ELF-1 (cell line): ENCODE results near the gene OR51B2.
A peak's percentile ranks its signal among the peaks of the same experiment; 100 is the strongest.
"Not testable (repeated sequence)": the region's sequence is repeated elsewhere in the genome, so short reads cannot be mapped to it uniquely, and the experiment has no call there.

ENCODE experiments used
- DNase-seq: peaks from one replicate; pipeline ENCODE4 v3.0.0-alpha.2; 2016; ENCODE audit warnings: low read depth, low spot score

Gene OR51B2

DNA sequence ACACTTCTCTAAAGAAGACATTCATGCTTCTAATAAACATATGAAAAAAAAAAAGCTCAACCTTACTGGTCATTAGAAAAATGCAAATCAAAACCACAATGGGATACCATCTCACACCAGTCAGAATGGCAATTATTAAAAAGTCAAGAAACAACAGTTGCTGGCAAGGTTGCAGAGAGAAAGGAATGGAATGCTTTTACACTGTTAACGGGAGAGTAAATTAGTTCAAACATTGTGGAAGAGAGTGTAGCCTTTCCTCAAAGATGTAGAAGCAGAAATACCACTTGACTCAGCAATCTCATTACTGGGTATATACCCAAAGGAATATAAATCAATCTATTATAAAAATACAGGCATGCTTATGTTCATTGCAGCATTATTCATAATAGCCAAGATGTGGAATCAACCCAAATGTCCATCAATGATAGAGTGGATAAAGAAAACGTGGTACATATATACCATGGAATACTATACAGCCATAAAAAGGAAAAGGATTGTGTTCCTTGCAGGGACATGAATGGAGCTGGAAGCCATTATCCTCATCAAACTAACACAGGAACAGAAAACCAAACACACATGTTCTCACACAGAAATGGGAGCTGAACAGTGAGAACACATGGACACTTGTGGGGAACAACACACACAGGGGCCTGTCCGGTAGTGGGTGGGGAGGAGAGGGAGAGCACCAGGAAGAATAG is 10.6 kb downstream of the OR51B2 start:
- DNase-seq = not testable (repeated sequence)

DNA sequence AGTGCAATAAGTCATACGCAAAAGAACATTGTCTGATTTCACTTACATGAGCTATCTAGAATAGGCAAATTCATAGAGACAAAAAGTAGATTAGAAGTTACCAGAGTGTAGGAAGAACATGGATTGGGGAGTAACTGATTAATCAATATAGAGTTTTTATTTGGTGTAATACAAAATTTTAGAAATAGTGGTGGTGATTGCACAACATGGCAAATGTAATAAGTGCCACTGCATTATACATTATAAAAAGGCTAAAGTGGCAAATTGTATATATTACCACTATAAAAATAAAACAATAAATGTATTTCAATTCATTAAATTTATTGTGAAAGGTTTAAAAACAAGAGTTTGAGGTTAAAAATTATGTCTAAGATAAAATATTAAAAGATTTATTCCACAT is 13.7 kb downstream of the OR51B2 start:
- no peak for DNase-seq

DNA sequence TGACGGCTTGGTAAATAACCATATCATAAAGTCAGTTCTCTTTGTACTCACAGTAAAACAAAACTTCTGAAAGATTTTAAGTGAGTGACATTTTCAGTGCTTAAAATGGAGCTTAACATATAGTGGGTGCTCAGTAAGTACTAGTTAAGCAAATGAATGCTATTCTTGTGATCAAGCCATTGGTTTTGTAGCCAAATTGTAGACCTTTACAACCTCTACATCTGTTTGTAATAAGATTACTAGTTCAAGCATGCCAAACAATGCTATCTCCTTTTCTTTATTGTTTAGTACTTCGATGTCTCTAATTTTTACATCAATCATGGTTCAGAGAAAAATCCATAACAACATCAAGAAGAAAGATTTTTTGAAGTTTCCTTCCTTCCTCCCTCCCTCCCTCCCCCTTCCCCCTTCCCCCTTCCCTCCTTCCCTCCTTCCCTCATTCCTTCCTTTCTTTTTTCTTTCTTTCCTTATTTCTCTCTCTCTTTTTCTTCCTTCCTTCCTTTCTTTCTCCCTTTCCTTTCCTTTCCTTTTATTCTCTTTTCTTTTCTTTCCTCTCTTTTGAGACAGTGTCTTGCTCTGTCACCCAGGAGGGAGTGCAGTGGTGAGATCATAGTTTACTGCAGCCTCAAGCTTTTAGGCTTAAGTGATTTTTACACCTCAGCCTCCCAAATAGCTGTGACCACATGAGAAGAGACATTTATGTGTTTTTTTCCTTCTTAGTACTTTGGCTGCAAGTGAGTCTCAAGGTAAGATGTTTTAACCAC is 16.7 kb downstream of the OR51B2 start:
- no peak for DNase-seq

DNA sequence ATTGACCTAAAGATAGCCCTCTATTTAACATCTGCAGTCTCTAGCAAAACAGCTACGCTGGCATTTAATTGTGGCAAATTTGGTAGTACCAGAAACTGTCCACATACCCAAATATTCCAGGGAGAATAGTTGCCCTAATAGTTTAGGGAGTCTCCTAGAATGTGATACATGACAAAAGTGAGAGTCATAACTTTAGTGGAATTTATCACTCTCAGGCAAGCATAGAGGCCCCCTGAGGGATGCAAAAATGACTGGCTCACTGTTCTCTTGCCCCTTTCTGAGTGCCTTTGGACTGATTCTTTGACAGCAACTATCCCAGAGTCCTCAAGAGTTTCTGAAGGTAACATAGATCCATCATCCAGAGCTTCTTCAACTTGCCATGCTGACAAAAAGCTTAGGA is 20.1 kb downstream of the OR51B2 start:
- no peak for DNase-seq

DNA sequence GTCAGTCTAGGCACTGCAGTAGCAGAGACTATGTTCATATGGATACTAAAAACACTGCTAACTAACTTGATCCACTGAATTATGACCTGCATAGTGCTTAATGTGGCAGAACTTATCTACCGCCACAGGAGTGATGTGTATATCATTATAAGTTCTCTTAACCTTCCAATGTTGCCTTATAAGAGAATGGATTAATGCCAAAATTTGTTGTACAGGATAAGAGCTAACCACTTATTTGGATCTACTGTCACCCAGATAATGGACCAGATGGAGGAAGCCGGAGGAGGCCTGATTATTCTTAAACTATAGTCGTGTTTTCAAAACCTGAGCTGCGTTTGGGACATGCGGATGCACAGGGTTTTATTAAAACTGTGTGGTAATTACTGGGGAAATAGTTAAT is 20.5 kb downstream of the OR51B2 start:
- DNase-seq = no peak

DNA sequence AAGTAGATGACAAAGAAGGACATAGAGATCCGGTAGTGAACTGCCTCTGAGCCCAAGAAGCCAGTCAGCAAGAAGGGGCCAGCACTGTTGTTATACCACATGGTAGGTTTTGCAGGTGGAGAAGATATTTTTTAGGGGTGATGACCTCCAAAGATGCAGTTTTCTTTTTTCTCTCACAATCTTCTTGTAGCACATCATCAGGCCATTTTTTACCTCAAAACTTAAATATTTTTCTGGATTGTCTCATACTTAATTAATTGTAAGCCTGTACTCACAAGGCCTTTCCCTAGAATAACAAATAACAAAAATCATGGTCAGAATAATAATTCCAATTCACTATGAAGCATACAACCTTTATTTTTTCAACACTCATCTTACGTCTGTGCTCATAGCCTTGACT is 22.3 kb downstream of the OR51B2 start, which contains the start of gene OR51B4:
Gene OR51B4, minus strand, starts transcription at position 101 of the 400 bp plus-strand sequence. Its CDS starts 0 bp downstream, at position 101.
- DNase-seq = no peak

DNA sequence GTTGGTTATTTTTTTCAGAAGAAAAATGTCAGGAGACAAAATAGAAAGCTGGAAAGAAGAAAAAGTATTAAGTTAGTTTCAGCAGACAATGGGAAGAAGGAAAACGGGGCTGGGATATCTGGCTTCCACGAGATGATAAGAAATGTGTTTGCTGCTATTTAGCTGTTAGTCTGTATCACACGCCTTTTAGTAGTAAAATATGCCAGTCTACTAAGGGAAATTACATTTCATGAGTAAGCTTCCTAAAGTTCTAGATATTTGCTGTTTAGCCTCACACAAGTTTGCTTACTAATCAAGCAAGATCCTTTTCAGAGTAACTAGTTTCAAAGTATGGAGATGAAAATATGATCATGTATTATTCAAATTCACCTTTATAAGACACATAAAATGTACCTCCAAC is 23.8 kb downstream of the OR51B2 start:
- no peak for DNase-seq

DNA sequence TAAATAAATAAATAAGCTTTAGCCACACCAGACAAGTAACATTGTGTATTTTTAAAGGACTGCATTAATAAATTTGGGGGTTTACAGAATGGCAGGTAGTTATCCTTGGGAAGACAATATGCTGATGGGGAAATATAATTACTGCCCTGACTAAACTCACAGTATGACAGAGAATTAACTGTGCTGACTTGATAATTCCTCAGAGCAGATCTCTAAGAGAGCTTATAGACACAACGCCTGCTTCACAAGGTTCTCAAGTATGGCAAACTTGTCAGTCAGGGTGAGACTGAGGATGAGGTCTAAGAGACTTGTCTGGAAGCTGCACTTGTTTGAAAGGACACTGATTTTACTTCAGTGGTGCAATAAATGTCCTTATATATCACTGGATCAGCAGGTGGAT is 25.6 kb downstream of the OR51B2 start:
- DNase-seq = no peak

DNA sequence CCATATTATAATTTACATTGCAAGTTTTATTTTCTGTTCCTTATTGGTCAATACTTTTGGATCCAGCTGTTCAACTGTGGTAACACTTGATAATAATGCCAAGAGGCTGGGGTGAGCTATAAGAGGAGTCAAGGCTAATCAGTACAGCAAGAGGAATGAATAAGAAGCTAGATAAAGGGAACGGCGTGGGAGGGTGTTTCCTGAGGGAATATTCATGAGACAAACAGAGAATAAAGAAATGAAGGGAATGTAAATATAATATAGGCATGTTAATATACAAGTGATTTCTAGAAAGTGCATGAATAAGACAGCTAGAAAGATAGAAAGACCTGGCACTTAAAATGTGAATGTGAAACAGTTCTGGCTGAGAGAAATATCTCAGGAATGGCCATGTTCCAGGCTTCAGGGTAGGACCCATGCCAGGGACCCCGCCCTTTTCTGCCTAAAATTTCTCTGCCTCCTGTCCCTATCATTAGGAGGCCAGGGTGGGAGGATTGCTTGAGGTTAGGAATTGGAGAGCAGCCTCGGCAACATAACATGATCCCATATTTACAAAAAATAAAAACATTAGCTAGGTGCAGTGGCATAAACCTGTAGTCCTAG is 26.3 kb downstream of the OR51B2 start:
- no peak for DNase-seq

DNA sequence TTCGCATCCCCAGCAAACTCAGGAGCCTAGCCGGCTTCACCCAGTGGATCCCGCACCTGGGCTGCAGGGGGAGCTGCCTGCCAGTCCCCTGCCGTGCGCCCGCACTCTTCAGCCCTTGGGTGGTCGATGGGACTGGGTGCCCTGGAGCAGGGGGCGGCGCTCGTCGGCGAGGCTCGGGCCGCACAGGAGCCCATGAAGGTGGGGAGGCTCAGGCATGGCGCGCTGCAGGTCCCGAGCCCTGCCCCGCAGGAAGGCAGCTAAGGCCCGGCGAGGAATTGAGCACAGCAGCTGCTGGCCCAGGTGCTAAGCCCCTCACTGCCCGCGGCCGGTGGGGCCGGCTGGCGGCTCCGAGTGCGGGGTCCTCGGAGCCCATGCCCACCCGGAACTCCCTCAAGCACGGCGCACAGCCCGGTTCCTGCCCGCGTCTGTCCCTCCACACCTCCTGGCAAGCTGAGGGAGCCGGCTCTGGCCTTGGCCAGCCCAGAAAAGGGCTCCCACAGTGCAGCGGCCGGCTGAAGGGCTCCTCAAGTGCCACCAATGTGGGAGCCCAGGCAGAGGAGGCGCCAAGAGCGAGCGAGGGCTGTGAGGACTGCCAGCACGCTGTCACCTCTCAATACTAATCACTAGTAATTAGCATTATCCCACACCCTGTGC is 29.6 kb downstream of the OR51B2 start:
- not testable (repeated sequence) for DNase-seq

DNA sequence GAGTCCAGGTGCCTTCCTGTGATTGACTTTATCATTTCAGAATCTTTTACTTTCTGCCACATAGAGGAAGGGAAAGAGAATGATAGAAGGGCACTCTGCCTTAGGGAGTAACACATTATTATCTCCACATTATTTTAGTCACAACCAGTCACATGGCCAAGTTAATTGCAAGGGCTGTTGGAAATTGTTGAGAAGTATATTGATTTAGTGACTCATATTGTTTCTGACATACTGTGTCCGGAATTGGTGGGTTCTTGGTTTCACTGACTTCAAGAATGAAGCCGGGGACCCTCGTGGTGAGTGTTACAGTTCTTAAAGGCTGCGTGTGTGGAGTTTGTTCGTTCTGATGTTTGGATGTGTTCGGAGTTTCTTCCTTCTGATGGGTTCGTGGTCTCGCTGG is 31.1 kb downstream of the OR51B2 start:
- no peak for DNase-seq

DNA sequence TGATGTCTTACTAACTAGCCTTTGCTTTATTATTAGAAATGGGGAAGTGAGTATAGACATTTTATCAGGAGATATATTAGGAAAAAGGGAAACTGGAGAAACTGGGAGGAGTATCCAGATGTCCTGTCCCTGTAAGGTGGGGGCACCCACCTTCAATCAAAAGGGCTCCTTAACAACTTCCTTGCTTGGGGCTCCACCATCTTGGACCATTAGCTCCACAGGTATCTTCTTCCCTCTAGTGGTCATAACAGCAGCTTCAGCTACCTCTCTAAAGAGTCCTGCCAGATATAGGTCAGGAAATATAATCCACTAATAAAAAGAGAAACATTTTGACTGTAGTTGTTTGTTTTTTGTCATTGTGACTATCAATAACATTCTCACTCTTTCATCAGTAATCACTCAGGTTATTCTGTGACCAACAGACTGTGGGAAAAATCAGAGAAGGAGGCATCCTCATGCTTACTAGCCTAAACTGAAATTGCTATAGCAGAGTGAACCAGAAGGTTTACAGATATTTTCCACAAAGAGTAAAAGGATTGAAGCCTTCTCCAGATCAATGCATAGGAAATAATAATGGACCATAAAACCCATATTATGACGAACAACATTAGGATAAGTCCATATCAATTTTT is 32.8 kb downstream of the OR51B2 start:
- DNase-seq = peak; percentile 13

DNA sequence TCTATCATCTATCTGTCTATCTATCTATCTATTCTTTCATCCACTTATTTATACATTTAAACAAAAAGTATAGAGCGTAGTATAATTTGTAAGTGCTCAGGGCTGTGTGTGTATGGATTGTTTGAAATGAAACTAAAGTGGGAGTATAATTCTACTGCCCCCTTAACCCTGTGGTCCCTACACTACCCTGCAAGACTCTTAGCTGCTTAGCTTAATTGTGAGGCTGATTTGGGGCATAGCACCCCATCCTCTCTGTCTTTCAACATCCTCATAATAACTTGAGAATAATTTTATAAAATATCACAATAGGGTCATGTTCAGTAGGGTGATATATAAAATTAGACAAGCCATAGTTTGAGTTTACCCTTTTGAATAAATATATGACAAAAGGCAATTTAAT is 34.0 kb downstream of the OR51B2 start:
- DNase-seq = no peak

DNA sequence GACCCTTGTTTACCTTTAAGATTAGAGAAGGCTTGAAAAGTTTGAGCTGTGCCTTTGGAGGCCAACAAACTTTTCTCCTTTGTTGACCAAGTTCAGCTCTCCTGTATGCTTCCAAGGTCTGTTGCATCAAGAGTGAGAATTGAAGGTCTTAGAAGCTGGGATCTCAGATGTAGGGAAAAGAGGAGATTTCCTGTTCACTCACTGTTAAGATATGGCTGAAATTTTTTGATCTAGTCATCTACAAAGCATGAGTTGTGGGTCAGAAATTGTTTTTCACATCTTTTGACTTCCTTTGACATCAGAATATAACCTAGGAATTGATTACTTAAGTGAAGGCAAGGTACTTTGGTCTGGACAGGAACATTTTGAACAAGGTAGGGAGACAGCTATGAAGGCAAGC is 34.4 kb downstream of the OR51B2 start:
- no peak for DNase-seq

DNA sequence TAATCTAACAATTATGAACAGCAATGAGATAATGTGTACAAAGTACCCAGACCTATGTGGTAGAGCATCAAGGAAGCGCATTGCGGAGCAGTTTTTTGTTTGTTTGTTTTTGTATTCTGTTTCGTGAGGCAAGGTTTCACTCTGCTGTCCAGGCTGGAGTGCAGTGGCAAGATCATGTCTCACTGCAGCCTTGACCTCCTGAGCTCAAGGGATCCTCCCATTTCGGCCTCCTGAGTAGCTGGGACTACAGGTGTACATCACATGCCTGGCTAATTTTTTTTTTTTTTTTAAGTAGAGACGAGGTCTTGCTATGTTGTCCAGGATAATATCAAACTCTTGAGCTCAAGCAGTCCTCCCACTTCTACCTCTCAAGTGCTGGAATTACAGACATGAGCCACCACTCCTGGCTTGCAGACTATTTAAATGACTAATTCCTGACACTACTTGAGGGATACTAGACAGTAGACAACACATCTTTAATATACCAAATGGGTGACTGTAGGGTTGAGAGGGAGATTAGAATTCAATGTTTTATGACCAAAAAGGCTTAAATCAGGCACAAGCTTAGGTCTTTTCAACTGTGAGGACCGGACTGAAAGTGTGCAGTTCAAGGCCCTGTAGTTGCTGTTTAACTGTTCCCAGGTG is 35.1 kb downstream of the OR51B2 start:
- DNase-seq = no peak

DNA sequence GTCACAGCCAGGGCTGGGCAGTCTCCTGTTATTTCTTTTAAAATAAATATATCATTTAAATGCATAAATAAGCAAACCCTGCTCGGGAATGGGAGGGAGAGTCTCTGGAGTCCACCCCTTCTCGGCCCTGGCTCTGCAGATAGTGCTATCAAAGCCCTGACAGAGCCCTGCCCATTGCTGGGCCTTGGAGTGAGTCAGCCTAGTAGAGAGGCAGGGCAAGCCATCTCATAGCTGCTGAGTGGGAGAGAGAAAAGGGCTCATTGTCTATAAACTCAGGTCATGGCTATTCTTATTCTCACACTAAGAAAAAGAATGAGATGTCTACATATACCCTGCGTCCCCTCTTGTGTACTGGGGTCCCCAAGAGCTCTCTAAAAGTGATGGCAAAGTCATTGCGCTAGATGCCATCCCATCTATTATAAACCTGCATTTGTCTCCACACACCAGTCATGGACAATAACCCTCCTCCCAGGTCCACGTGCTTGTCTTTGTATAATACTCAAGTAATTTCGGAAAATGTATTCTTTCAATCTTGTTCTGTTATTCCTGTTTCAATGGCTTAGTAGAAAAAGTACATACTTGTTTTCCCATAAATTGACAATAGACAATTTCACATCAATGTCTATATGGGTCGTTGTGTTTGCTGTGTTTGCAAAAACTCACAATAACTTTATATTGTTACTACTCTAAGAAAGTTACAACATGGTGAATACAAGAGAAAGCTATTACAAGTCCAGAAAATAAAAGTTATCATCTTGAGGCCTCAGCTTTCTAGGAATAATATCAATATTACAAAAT is 35.8 kb downstream of the OR51B2 start:
- DNase-seq = no peak

DNA sequence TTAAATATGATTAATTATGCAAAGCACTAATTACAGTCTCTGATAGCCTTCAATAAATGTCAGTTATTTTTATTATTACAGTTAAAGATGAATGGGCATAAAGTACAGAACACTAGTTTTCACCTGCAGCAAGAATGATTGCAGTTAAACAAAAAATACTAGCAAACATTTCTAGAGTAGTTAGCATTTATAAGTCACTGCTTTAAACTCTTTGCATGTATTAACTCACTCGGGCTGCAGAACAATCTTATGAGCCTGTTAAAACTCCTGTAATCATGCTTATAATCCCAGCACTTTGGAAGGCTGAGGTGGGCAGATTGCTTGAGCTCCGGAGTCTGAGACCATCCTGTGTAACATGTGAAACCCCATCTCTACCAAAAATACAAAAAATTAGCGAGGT is 37.2 kb downstream of the OR51B2 start:
- DNase-seq = no peak

DNA sequence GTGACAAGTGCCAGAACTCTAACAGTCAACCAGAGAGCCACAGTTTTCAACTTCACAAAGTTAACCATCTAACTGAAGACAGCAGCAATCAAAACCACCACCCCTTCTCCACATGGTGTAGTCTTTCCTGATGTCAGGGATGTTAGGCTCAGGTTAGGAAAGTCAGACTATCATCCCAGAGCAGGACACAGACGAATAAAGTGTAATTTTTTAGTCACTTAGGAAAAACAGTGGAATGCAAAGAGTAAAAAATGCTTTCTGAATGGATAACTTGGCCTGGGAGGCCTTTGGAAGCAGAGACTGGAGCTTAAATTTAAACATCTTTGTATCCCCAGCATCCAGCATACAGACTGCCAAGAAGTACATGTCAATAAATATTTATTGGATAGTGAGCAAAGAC is 37.7 kb downstream of the OR51B2 start:
- no peak for DNase-seq

DNA sequence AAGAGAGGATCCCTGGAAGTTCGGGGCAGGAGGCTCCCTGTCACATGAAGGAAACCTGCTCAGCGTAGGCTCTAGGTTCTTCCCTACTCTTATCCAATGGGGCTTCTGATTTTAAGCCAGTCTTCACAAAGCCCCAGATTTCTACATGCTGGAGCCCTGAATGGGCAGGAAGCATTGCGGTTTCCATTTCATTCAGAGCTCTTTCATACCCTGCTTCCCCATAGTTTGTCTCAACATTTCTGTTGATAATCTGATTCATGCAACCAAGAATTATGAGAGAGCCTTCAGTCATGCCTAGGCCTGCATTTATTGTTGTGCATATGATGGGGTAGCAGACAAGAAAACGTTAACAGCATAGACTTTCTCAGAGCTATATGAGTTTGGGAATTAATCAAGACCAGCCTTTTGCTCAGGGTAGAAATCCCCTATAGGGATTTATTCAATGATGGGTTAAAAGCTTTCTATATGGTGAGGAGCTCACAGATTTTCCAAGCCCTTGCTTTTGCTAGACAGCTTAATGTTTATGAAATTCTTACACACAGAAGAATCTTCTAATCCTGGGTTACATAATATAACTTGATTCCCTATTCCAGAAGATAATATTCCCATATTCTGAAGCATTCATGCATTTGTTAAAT is 38.3 kb downstream of the OR51B2 start:
- no peak for DNase-seq

DNA sequence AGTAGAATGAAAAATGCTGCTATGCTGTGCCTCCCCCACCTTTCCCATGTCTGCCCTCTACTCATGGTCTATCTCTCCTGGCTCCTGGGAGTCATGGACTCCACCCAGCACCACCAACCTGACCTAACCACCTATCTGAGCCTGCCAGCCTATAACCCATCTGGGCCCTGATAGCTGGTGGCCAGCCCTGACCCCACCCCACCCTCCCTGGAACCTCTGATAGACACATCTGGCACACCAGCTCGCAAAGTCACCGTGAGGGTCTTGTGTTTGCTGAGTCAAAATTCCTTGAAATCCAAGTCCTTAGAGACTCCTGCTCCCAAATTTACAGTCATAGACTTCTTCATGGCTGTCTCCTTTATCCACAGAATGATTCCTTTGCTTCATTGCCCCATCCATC is 39.5 kb downstream of the OR51B2 start:
- DNase-seq = no peak
